ENCODE data around the gene CDK6.

- TF ChIP-seq POLR2A (IDR thresholded peaks at IDR 0.05) (no peak), CTCF (IDR thresholded peaks at IDR 0.05) (no peak)
Observed at GRCh38 chr7:92613214-92613613, 223.2 kb downstream of the CDK6 start.

All from thyroid gland (tissue), 4 donors.